HG03139 (cell line): ENCODE data around the gene DCP2.

Experiments used
- ATAC-seq: cut with Tn5 transposase; IDR thresholded peaks from one replicate; pipeline ENCODE4 v1.9.1; 2021; ENCODE audit not compliant: unreplicated experiment

DCP2 gene

DNA sequence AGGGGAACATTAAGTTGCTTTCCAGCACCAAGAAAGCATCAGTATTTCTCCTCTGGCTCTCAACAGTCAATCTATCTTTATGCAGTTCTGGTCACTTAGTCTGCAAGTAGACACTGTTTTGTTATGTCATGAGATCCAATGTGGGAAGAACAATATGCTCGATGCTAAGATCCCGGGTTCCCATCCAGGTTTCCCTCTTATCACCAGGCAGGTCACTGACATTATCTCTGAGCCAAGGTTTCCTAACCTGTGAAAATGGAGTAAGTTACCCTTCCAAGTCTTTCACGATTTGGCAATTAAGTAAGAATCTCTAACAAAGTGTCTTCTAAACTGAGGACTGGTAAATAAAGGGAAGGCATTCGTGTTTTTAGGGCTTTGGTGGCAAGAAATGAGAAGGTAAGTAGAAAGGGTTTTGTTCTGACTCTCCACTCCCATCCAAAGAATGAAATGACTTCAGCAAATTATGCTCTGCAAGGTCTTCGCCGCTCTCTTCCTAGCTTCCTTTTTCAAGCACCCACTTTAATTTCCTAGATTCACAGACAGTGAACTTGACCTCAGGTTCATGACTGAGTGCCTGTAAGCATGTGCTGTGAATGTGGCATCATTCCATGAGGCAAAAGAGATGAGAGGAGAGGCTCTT lies 86.4 kb downstream of the DCP2 start:
- no peak for ATAC-seq

DNA sequence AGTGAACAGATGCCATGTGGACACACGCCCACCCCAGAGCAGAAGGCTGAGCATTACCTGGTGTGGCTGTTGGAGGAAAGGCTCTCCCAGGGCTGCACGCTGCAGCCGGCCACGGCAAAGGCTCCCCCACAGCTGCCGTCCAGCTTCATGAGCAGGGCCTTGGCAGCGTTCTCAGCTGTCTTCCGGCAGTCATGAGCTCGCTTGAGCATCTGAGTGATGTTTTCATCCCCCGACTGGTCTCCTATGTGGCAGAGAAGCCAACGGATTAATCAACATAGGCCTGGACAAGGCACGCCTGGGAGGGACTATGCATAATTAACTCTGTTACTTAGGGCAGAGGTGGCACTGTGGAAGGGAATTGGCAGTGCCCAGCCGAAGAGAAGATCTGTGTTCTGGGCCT lies 87.3 kb downstream of the DCP2 start:
- ATAC-seq, result no peak

DNA sequence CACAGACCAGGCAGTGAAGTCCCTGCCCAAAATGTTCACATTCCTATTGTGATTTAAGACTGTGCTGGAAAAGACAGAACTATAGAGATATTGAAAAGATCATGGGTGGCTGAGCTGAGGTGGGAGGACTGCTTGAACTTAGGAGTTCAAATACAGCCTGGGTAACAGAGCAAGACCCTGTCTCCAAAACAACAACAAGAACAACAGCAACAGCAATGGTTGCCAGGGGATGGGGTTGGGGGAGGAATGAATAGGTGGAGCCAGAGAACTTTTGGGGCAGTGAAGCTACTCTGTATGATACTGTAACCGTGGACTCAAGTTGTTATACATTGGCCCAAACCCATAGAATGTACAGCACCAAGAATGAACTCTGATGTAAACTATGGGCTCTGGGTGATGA lies 88.2 kb downstream of the DCP2 start:
- no peak for ATAC-seq

DNA sequence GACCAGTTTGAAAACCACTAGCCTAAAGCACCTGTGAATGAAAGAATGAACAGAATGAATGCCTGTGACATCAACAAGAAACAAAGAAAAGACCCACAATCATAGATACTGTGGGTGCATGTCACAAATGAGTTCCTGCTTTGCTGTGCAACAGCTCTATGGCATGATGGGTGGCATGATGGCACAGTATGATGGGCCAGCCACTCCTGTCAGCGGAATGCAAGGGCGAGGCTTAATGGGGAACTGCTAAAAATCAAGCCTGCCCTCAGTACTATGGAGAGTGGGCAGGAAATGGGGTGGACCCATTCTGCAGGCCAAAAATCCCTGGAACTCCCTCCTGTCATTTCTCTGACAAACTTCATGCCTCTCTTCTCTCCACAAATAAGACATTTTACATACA lies 89.0 kb downstream of the DCP2 start:
- ATAC-seq, result no peak

DNA sequence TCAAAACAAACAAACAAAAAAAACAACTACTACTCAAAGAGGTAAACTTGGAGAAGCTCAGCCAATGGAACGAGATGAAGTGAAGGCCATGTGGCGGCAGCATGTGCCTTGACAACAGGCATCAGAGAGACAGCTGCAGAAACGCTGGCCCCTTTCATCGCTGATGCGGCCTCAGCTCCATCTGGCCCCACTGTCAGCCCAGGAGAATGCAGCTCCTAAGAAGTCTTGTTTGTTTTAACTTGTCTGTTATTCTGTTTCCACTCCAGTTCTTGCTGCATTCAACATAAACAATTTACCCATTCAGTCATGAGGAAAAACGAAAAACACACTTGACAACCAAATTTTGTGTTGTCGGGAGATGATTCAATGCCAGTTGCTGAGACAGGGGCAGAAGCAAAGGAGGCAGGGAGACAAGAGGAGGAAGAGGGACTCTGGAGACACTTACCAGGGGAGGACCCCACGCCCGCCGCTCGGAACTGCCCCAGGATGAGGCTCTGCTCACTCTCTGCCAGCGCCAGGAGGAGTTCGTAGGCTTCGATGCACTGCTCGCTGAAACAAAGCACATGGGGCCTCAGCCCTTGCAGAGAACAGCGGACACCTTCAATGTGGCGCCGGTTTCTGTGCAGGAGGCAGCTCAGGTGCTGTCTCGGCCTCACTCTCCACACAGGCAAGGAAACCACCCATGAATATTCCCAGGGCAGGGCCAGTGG lies 91.2 kb downstream of the DCP2 start:
- no peak for ATAC-seq

DNA sequence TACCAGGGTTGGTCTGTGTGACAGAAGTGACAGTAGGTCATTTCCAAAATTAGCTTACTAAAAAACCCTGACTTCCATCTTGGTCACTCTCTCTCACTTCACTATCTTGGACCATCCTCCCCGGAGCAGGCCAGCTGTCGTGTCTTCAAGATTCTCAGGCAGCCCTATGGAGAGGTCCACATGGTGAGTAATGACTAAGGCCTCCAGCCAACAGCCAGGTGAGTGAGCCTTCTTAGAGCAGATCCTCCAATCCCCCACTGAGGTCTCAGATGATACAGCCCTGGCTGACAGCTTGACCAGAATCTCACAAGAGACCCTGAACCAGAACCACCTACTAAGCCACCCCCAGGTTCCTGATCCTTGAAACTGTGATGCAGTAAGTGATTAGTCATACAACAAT lies 92.0 kb downstream of the DCP2 start:
- no peak for ATAC-seq
